GM21717 (cell line): Measurements from ENCODE around the gene EPG5.

Source experiments
- ATAC-seq: cut with Tn5 transposase; IDR thresholded peaks from one replicate; pipeline ENCODE4 v1.9.1; 2021; ENCODE audit warnings: mild to moderate bottlenecking, moderate library complexity; ENCODE audit not compliant: unreplicated experiment

Gene EPG5

GRCh38 chr18:45923138-45923537 is 44.0 kb downstream of the EPG5 start:
- ATAC-seq, result no peak

GRCh38 chr18:45920367-45920766 is 46.8 kb downstream of the EPG5 start:
- no peak for ATAC-seq

DNA sequence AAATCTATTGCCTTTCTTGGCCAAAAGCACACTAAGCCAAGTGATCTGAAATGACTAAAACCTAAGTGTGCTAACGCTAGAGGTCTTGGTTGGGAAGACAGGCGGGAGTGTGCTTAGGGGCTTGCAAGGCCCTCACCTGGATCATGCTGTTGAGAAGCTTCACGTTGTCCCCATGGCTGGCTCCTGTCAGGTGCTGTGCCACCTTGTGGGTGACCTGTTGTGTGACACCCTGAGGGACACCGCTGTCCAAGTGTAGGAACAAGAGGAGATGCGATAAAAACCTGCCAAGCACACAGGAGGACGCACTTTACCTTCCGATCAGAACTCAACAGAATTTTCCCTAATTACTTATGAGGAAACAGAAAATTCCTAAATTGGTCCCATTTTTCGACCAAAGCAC is 50.8 kb downstream of the EPG5 start:
- no peak for ATAC-seq

GRCh38 chr18:45913276-45913675 is 53.9 kb downstream of the EPG5 start:
- ATAC-seq, result no peak

DNA sequence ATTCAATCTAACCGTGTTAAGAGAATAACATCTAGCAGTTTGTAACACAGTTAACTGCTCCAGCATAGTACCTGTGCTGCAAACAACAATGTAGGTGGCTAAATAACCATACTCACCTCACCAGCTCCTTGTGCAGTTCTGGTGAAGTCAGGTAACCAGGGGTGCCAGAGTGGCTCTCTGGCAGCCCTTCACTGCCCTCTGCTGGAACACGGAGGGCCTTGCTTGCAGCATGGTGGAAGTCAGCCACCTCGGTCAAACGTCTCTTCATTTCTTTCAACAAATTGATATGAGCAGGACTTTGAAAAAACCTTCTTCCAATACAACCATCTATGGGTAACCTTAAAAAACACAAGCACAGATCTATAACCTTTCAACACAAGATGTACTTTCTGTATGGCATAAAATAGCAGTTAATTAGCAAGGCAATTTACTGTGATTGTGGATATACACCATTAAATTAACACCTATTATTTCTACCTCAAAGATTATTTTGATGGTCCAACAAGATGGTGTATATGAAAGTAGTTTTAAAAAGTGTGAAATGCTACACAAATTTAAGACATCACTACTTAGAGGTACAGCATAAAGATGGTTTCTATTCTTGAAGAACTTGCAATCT is 56.6 kb downstream of the EPG5 start:
- ATAC-seq, result peak; percentile 64

GRCh38 chr18:45901654-45902210 is 65.4 kb downstream of the EPG5 start:
- ATAC-seq, result no peak

DNA sequence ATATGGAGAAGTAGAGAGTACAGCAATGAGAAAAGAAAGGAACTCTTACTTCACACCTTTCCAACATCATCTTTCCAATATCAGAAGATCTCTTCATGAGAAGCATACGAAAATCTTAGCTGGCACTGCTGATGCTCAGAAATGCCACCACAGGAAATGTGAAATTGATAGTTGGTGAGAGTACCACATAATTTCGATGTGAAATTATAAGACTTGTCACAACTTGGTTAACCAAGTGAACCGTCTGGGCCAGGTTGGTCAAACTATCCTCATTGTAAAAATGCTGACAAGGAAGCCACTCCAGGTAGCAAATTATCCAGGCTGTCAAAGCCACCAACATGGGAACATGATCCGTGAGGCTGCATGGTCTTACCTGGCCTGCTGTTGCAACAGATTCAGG is 66.5 kb downstream of the EPG5 start:
- ATAC-seq, result no peak

DNA sequence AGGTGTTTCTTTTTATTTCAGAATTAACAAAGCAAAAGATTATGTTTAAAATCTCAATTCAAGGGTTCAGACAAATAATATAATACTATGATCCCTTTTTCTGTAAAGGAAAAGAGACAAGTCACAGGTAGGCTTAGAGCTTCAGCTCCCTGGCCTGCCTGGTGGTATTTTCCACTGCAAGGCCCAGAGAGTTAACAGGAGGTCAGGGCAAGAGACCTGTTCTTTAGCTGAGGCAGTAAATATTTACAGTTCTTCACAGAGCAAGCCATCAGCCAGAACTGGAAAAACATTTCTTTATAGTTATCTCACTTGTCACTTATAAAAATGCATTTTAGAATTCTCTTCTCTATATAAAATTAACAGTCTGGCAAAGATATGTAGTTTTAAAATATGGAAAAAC is 70.1 kb downstream of the EPG5 start:
- ATAC-seq, result no peak

- no peak for ATAC-seq
These were observed 70.7 kb downstream of the EPG5 start for GRCh38 chr18:45896452-45896851.

- ATAC-seq, result no peak
These were observed 71.8 kb downstream of the EPG5 start for GRCh38 chr18:45895339-45895738.

DNA sequence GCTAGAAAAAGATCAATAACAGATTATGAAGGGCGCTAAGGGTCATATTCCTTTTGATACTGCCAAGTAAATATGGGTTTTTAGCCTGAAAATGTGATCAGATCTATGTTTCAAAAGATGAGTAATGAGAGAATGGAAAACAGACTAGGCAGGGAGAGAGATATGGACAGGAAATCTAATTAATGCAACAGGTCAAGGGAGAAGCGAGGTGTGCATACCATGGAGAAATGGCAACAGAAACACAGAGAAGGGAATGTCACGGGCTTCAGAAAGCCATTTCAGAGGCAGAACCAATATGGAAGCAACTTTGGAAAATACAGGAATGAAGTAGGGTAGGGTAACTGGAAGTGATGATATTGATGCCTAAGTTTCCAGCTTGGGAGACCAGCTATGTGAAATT is 72.3 kb downstream of the EPG5 start:
- ATAC-seq, result no peak

GRCh38 chr18:45891806-45892205 is 75.3 kb downstream of the EPG5 start:
- no peak for ATAC-seq

DNA sequence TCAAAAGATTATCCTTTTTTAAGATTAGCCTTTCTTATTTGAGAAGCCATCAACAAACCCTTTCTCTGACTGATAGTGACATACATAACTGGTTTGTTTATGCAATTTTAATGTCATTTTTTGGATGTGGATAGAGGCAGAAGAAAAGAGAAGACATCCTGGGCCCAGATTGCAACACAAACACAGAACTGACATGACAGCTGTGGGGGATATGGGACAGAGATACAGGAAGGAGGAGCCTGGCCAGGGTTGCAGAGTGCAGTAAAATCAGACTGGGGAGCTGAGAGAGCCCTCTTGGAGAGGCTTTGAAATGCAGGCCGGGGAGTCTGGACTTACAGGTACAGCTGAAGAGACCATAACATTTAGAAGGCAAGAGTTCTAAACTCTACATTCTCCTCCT is 76.5 kb downstream of the EPG5 start:
- ATAC-seq, result no peak

DNA sequence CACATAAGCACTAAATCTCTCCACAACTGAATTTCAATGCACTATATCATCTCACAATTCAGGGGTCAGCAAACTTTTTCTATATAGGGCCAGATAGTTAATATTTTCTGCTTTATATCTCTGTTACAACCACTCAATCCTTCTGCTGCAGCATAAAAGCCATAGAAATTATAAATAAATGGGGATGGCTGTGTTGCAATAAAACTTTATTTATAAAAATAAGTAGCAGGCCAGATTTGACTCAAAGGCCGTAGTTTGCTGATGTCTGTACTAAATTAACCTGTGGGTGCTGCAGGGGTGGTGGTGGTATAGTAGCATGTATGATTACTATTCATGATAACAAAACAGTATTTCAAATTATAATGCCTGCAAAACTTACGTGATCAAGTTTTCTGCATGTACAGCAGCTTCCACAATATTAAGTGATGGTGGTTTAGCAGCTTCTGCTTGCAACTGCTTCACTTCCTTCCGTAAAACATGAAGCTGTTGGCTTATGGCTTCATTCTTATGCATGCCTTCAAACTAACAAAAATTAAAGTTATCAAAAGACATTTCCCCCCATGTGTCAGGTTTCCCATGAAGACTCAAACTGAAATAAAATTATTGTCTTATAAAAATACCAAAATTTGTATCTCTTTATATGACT is 77.6 kb downstream of the EPG5 start:
- ATAC-seq, result no peak

GRCh38 chr18:45887585-45887984 is 79.5 kb downstream of the EPG5 start:
- no peak for ATAC-seq

GRCh38 chr18:45880876-45881558 is 86.1 kb downstream of the EPG5 start:
- ATAC-seq, result no peak

GRCh38 chr18:45879681-45880655 is 87.2 kb downstream of the EPG5 start:
- ATAC-seq, result peak; percentile 78

GRCh38 chr18:45877403-45877802 is 89.7 kb downstream of the EPG5 start:
- ATAC-seq, result no peak

GRCh38 chr18:45876161-45876560 is 91.0 kb downstream of the EPG5 start:
- ATAC-seq, result no peak

DNA sequence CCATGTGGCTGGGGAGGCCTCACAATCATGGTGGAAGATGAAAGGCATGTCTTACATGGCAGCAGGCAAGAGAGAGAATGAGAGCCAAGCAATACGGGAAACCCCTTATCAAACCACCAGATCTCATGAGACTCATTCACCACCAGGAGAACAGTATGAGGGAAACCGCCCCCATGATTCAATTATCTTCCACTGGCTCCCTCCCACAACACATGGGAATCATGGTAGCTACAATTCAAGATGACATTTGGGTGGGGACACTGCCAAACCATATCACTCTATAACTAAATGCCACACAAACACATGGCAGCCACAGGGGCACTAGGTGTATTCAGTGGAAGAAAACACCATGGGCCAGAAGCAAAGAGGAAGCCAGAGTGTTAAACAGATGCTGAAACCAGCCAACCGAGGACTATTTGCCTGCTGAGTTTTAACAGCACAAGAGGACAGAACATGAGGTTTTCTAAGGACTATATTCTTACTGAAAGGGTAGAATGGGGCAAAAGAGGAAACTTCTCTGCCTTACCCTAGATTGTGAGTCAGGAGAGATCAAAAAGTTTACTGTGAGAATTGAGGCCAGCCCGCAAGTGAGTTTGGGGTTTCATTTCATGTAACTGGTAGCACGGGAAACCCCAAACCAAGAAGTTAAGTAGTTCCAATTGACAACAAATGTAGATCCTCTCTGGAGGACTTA is 92.5 kb downstream of the EPG5 start:
- peak; percentile 96 for ATAC-seq
